DMS 273 (cell line): ENCODE data around the gene SKIC2.

ENCODE experiments used
- DNase-seq: peaks from one replicate; lab custom pipeline; 2025; ENCODE audit not compliant: unreplicated experiment; lab: John Stamatoyannopoulos, UW

SKIC2 gene

GRCh38 chr6:31945507-31946369, 13.2 kb upstream of the SKIC2 start, which contains the start of gene CFB:
Gene CFB (plus strand): TSS chr6:31946095. CDS start chr6:31946222, 127 bp downstream.
- peak; percentile 49 for DNase-seq

DNA sequence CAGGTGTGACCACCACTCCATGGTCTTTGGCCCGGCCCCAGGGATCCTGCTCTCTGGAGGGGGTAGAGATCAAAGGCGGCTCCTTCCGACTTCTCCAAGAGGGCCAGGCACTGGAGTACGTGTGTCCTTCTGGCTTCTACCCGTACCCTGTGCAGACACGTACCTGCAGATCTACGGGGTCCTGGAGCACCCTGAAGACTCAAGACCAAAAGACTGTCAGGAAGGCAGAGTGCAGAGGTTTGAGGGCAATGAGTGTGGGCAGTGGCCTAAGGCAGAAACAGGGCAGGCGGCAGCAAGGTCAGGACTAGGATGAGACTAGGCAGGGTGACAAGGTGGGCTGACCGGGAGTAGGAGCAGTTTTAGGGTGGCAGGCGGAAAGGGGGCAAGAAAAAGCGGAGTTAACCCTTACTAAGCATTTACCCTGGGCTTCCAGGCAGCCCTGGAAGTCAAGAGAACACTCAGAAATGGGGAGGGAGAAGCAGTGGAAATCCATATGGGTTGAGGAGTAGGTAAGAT, 12.5 kb upstream of the SKIC2 start:
- no peak for DNase-seq

GRCh38 chr6:31947070-31947675, 11.8 kb upstream of the SKIC2 start:
- no peak for DNase-seq

GRCh38 chr6:31947864-31948263, 11.1 kb upstream of the SKIC2 start:
- no peak for DNase-seq

GRCh38 chr6:31948306-31948705, 10.7 kb upstream of the SKIC2 start:
- DNase-seq, result no peak

DNA sequence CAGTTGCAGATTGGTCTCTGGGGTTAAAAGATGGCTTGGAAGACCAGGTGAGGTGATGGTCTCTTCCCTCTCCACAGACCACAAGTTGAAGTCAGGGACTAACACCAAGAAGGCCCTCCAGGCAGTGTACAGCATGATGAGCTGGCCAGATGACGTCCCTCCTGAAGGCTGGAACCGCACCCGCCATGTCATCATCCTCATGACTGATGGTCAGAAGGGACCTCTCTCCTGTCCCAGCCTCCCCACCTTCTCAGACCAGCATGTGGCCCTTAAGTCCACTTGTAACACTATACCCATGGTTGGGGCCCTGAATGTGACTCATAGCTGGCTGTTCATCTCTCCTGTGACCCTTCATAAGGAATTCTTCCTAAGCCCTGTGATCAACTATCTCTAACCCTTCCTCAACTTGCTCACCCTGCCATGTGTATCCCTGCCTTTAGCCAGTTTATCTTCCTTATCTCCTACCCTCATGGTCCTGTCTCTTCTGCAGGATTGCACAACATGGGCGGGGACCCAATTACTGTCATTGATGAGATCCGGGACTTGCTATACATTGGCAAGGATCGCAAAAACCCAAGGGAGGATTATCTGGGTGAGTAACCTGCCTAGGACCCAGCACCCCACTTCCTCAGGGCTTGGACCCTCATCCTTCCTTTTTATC, 10.1 kb upstream of the SKIC2 start:
- no peak for DNase-seq

GRCh38 chr6:31949926-31950548, 8.9 kb upstream of the SKIC2 start:
- DNase-seq, result no peak

DNA sequence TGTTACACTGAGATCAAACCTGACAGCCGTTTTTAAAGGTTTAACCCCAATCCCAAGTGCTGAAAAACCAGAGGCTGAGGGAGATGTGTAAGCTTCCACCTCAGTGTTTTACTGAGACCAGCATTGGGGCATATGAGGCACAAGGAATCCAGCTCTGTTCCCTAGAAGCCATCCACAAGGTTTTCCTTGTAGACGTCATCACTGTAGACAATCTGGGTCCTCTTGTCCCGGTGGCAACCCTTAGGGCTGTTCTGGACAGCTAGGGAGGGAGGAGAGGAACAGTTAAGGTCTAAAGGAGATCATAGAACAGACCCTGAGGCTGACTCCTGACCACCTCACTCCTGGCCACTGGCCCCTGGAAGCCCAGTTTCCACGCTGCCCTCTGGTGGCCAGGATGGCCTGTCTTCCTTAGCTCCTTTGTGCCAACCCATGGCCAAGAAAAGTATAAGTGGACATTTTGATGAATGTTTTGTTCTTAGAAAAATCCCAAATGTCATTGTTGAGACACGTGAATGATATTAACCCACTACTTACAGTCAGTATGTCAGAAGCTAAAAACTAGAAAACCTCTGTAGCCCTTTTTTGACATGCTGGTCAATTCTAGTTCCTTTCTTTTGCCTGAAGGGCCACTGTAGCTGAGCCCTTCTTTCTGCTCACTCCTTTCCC, 6.7 kb upstream of the SKIC2 start:
- DNase-seq, result peak; percentile 57

DNA sequence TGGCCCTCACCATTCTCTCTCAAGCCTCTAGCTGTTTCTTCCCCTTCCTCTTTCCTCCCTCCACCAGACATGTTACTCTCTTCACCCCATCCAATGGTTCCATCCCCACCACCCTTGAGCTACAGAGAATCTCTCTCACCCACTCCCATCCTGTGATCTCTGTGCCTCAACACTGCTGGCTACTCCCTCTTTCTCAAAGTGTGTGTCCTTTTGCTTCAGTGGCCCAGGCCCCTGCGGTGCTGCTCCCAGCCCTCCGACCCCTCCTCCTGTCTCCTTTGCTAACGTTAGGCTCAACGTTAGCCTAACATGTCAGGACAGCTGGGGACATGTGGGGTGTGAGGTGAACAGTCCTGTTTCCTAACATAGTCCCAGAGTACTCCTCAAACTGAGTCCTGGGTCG, 6.1 kb upstream of the SKIC2 start:
- no peak for DNase-seq

- no peak for DNase-seq
These were observed 4.5 kb upstream of the SKIC2 start for GRCh38 chr6:31954511-31954910.

DNA sequence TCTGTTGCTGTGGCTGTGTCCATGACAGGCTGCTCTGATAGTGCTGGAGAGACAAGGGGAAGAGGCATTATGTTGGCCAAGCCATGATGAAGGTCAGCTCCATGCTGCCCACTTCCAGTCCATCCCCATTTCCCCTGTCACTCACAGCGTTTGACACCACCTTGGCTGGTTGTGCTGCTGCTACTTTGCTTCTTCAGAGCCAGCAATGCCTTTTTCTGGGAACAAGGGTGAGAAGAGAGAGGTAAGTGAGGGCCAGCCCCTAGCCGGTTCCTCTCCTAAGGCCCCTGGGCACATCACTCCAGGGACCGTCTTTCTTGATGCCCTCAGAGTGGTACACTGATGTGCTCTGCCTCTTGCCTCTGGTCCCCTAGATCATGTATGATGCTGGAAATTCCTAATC, 2.2 kb upstream of the SKIC2 start:
- no peak for DNase-seq

- DNase-seq, result no peak
These were observed 599 bp upstream of the SKIC2 start for GRCh38 chr6:31958412-31958740.

DNA sequence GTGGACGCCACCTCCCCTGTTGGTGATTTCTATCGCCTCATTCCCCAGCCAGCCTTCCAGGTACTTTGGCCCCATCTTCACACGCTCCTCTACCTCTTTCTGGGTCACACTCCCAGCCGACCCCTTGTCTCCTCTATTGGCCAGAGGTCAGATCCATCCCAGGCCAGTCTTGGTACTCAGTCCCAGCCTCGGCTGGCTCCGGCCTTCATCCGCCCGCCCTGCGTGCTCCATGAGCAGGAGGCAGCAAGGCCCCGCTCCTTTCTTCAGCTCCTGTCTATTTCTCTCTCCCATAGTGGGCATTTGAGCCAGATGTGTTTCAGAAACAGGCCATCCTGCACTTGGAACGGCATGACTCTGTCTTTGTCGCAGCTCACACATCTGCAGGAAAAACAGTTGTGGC, 2.6 kb downstream of the SKIC2 start:
- DNase-seq, result no peak

- DNase-seq, result no peak
These were observed 4.9 kb downstream of the SKIC2 start for GRCh38 chr6:31963921-31964320.

- no peak for DNase-seq
These were observed 6.7 kb downstream of the SKIC2 start for GRCh38 chr6:31965700-31966099.

DNA sequence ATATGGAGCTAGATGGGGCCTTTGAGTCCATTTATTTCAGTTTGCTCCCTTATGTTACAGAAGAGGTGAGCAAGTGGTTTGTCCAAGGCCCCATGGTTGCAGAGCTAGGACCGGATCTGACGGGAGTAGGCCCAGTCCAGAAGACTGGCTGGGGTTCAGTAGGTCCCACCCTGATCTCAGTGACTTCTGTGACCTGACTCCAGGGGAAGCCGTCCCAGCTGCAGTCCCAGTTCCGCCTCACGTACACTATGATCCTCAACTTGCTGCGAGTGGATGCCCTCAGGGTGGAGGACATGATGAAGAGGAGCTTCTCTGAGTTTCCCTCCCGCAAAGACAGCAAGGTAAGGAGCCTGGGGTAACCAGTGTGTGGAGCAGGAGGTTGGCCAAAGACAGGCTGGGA, 7.5 kb downstream of the SKIC2 start:
- no peak for DNase-seq

GRCh38 chr6:31966997-31967925, 8.3 kb downstream of the SKIC2 start:
- DNase-seq, result no peak

- DNase-seq, result no peak
These were observed 8.9 kb downstream of the SKIC2 start for GRCh38 chr6:31967926-31968320.

GRCh38 chr6:31968326-31968725, 9.4 kb downstream of the SKIC2 start:
- DNase-seq, result no peak
